Mucosa of descending colon (tissue), 3 donors: ENCODE data around the gene ALG8. TPM values are rescaled to one million over a fixed set of nuclear protein-coding genes. Genes with fewer than 3 reads are reported as not detected.

Experiments
- ATAC-seq: fragments of 200-7000 bp; cut with Tn5 transposase; one replicate; pipeline ENCODE4 v1.9.1; 2020; ENCODE audit warnings: mild to moderate bottlenecking, moderate library complexity
- DNase-seq, 3 donors: peaks; one replicate each; pipeline ENCODE4 v3.0.0-alpha.2; 2020
- H3K36me3 ChIP-seq: fragments of 200-600 bp; one replicate; pipeline ENCODE4 v1.8.0; 2021; ENCODE audit warnings: low read depth, mild to moderate bottlenecking
- H3K4me1 ChIP-seq: fragments of 200-600 bp; one replicate; pipeline ENCODE4 v1.8.0; 2021; ENCODE audit warnings: low read depth, mild to moderate bottlenecking
- H3K4me3 ChIP-seq: fragments of 200-600 bp; one replicate; pipeline ENCODE4 v1.8.0; 2021; ENCODE audit warnings: mild to moderate bottlenecking
- H3K9me3 ChIP-seq: fragments of 200-600 bp; one replicate; pipeline ENCODE4 v1.8.0; 2021; ENCODE audit warnings: mild to moderate bottlenecking
- intact Hi-C, 2 donors: fragments of 100-400 bp; cut with DNase I in 1 of 2; cut with micrococcal nuclease in 1 of 2; formaldehyde crosslinking; loops; one replicate each; pipeline versions ENCODE4 v1.11.0 to v1.11.1; 2022; cut with DNase I, micrococcal nuclease
- total RNA-seq, 3 donors: library from RNA; stranded (reverse); fragmentation: NEBNext Ultra II Directional in 2 of 3; extraction: Animal tissue kit (Norgen Biotek cat#: 25700) in 2 of 3; gene quantifications; one replicate each; pipeline versions ENCODE4 v1.2.1 to v1.2.4, GENCODE V29; 2021 to 2023
- TF ChIP-seq, protein P1 (sequence below): fragments of 200-600 bp; IDR thresholded peaks from one replicate; pipeline ENCODE4 v1.8.0; 2022; ENCODE audit warnings: antibody characterized with exemption, mild to moderate bottlenecking
- donor health status: DM: no; HTN: no; CAD: no; lungs with moderate emphysema.
- donor health status: DM: no; HTN: no; CAD: no.
- donor health status: DM: no; HTN: yes; CAD: no.

ALG8 gene
- total RNA-seq, 3 donors from 2014 or later, result 24.3 to 32.7 (median 28.3) TPM

DNA sequence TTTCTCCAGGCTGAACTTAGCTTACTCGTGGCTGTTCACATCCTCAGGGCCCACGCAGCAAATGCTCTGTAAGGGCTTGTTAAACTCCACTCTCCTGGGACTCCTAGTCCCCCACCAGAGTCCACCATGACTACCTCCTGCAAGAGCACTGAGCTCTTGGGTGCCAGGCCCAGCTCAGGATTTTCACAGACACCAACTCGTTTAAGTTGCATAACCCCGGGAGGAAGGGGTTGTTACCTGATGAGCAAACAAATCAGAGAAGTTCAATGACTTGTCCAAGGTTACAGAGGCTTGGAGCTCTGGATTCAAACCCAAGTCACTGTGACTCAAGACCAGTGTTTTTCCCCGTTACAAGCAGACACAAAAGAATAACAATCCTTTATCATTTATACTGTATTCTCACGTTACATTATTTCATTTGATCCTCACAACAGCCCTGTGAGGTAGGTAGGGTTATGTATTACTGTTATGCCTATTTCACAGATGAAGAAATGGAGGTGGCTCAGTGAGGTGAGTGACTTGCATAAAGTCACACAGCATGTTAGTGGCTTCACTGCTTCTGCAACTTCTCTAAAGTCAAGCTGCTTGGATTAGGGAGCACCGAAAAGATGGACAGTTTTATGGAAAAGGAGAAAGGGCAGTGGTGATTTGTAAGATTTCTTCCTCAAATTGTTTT, 31.6 kb upstream of the ALG8 start:
- Histone ChIP-seq H3K4me1 (no peaks in the 10 kb centered on the region), H3K4me3 (no peak overlapping the region), H3K9me3 (no peaks in the 10 kb centered on the region), H3K36me3 (no peaks in the 10 kb centered on the region)
- ATAC-seq, result no peak
- intact Hi-C loops, result no loop called here
- TF ChIP-seq, protein P1, sequence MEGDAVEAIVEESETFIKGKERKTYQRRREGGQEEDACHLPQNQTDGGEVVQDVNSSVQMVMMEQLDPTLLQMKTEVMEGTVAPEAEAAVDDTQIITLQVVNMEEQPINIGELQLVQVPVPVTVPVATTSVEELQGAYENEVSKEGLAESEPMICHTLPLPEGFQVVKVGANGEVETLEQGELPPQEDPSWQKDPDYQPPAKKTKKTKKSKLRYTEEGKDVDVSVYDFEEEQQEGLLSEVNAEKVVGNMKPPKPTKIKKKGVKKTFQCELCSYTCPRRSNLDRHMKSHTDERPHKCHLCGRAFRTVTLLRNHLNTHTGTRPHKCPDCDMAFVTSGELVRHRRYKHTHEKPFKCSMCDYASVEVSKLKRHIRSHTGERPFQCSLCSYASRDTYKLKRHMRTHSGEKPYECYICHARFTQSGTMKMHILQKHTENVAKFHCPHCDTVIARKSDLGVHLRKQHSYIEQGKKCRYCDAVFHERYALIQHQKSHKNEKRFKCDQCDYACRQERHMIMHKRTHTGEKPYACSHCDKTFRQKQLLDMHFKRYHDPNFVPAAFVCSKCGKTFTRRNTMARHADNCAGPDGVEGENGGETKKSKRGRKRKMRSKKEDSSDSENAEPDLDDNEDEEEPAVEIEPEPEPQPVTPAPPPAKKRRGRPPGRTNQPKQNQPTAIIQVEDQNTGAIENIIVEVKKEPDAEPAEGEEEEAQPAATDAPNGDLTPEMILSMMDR, result no peak
- no peak for DNase-seq

DNA sequence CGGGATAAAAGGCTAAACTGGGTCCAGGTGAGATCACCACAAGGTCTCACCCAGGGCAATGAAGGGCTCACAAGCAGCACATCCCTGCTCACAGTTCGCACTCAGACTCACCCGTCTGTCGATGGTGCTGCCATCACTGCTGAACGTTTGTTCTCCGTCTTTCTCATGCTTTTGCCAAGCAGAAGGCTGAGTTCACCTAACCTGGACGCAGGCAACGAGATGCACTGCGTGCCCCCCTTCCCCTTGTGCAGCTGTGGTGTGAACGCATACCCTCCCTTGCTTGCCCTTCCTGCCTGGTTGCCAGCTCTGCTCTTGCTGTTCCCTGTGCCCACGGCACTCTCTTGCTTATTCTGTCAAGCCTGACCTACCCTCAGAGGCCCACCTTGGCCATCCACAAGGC, 31.0 kb upstream of the ALG8 start:
- H3K36me3 ChIP-seq, result no peaks in the 10 kb centered on the region
- ATAC-seq, result no peak
- H3K9me3 ChIP-seq, result no peaks in the 10 kb centered on the region
- TF ChIP-seq, protein P1, result no peak
- intact Hi-C loops, result no loop called here
- no peaks in the 10 kb centered on the region for H3K4me1 ChIP-seq
- no peak overlapping the region for H3K4me3 ChIP-seq
- DNase-seq, result no peak

DNA sequence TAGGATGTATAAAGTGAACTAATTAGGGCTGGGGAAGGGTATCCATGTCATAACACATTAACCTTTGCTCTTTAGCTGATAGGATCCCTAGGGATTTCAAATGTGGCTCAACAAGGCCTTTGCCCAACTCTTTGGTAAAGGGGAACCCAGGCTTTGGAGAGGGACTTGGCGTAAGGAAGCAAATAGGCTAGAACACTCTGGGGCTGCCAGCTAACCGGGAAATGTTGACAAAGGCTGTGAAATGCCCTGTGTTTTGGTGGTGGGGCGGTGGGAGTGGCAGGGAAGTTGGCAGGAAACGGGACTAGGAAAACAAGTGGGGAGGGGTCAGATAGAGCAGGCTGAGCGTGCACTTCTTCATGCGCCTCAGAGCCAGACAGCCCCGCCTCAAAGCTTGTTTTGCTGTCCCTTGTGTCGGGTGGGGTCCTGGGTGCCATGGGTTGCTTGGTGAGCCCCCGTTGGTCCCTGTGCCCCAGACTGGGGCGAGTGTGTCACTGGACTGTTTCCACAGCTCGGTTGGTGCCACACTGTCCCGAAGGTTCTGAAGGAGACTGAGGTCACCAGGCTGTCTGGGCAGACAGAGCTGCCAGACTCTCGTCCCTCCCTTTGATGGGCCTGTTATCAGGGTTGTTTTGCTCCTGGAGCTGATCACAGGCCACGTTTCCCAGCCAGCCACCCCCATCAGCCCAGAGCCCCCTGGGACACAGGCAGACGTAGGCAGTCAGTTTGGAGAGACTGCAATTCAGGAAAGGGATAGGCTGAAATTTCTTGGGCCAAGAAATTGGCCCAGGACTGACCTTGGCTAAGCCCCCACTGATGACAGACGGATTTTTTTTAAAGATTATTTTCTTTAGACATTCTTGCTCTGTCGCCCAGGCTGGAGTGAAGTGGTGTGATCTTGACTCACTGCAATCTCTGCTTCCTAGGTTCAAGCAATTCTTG, 29.4 kb upstream of the ALG8 start:
- TF ChIP-seq, protein P1, result no peak
- no peaks in the 10 kb centered on the region for H3K9me3 ChIP-seq
- no peaks in the 10 kb centered on the region for H3K4me1 ChIP-seq
- no peaks in the 10 kb centered on the region for H3K36me3 ChIP-seq
- peak; percentile 54 for ATAC-seq
- H3K4me3 ChIP-seq, result no peak overlapping the region
- DNase-seq, result peak; percentile 34 to 63 (median 38)
- intact Hi-C loops, result no loop called here

DNA sequence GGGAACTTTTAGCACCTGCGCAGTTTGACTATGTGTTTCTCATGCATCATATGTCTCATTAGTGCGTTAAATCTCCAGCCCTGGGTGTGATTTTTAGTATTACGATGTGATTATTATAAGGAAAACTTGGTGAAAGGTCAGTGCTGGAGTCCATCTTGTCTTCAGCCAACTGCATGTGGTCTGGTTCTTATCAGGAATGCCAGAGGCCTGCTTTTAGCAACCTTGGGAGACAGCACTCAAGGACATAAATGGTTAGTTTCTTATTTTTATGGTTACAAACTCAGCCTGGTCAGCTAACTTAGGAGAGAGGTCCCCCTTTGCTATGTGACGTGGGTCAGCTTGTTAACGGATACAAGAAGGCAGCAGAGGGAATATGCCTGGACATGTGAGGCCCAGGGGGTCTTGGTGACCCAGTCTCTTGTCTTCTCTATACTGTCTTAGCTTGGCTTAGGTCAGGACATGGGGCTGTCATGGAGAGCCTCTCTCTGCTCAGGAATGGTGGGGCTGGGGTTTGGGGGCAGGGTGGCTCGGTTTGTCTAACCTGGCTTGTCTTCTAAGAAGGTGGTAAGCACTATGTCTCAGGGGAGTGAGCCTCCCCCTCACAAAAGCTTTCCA, 27.5 kb upstream of the ALG8 start:
- ATAC-seq (no peak), DNase-seq (no peak)
- intact Hi-C loops, result no loop called here
- Histone ChIP-seq H3K36me3 (no peaks in the 10 kb centered on the region), H3K9me3 (no peaks in the 10 kb centered on the region), H3K4me3 (no peak overlapping the region), H3K4me1 (no peaks in the 10 kb centered on the region)
- TF ChIP-seq, protein P1, result no peak

DNA sequence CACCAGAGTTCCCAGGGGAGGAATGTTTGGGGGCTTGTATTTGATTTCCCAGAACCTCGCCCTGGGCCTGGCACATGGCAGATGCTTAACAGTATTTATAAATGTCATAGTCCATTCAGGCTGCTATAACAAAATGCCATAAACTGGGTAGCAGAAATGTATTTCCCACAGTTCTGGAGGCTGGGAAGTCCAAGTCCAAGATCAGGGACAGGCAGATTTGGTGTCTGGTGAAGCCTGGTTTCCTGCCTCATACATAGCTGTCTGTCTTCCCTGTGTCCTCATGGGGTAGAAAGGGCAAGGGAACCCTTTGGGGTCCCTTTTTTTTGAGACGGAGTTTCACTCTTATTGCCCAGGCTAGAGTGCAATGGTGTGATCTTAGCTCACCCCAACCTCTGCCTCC, 25.0 kb upstream of the ALG8 start:
- Histone ChIP-seq H3K36me3 (no peaks in the 10 kb centered on the region), H3K4me1 (no peaks in the 10 kb centered on the region), H3K4me3 (no peak overlapping the region), H3K9me3 (no peaks in the 10 kb centered on the region)
- DNase-seq, result no peak
- TF ChIP-seq, protein P1, result no peak
- intact Hi-C loops, result no loop called here
- no peak for ATAC-seq
